Colon (tissue), 2 donors: ENCODE measurements around the gene NAA30.
"Not testable (repeated sequence)": the region's sequence is repeated elsewhere in the genome, so short reads cannot be mapped to it uniquely, and the experiment has no call there.

Source experiments
- FAIRE-seq: peaks from 2 replicates; lab custom pipeline; 2012; peaks lifted over from hg19 to GRCh38; lab: Jason Lieb, UNC
- donor health status: control.
- donor health status: control.

Gene NAA30

DNA sequence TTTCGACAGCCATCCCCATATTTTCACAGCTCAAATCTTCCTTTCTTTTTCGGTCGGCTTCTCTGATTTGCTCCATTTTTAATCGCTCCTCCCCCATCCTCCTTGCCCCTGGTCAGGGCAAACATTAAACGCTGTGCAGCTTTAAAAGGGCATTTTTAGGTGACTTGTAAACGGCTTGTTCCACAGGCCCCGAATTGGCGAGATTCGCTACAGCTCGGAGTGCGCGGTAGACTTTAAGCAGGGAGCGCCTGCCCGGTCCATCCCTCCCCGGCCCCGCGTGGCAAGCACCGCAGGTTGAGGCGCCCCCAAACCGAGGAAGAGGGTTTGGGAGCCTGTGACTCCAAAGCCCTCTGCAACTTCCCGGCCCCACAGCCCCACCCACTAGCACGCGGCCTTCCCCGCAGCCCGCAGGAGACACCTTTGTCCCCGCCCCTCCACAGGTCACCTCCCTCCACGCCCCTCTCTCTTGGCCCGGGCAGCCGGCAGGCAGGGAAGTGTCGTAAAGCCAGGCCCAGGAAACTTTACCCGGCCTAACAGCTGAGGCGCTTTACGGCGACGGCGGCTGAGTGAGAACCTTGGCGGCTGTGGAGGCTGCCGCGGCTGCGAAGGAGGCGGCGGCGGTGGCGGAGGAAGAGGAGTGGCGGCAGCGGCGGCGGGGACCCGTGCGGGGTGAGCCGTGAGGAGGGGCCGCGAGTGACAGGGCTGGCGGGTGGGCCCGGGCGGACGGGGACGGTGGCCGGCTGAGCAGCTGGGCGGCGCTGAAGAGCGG is at the start of gene NAA30:
Gene NAA30, plus strand, starts transcription at position 550 of the 769 bp plus-strand sequence. CDS start 372 bp downstream, outside the sequence.
- FAIRE-seq, result no peak

DNA sequence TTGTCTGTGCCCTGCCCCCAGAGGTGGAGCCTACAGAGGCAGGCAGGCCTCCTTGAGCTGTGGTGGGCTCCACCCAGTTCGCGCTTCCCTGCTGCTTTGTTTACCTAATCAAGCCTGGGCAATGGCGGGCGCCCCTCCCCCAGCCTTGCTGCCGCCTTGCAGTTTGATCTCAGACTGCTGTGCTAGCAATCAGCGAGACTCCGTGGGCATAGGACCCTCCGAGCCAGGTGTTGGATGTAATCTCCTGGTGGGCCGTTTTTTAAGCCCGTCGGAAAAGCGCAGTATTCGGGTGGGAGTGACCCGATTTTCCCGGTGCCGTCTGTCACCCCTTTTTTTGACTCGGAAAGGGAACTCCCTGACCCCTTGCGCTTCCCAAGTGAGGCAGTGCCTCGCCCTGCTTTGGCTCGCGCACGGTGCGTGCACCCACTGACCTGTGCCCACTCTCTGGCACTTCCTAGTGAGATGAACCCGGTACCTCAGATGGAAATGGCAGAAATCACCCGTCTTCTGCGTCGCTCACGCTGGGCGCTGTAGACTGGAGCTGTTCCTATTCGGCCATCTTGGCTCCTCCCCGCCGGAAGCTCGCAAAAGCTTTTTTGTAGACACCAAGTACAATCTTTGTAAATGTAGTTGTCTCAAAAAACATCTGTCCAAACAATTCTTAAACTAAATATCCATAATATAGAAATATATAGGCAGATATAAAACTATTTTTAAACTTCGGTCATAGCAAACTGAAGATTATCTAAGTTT is 46.7 kb upstream of the NAA30 start:
- FAIRE-seq, result not testable (repeated sequence)

DNA sequence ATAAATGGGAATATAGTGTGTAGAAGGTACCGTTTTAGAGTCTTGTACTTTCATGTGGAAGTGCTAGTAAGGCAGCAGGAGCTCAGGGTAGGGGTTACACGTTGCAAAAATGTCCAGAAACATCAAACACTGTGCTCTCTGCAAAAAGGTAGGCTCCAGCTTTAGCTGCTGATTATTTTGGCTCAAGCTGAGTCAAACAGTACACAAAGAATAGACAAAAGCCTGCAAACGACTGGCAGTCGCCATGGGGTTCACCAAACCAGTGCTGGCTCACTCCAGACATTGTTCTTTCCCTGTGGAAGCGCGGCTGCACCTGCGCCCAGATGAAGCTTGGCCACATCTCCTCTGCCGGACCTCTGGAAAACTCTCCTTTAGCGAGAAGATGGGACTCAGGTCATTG is 45.3 kb upstream of the NAA30 start:
- FAIRE-seq, result no peak

DNA sequence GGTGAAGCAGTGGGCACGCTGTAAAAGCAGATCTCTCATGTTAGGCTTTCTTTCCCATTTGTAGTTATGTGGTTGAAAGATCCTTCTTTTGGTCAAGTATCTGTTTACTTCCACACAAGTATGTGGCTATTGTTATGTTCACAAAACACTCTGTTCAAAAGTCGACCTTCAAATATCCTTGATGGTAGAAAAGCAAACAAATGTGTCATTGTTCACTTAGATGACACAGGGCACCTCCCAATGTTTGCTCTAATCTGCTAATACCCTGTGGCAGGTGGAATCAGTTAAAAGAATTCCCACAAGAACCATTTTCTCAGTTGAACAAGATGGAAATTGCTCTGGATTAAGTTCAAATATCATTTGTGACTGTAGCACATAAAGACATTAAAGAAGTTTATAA is 43.6 kb upstream of the NAA30 start:
- FAIRE-seq, result no peak

DNA sequence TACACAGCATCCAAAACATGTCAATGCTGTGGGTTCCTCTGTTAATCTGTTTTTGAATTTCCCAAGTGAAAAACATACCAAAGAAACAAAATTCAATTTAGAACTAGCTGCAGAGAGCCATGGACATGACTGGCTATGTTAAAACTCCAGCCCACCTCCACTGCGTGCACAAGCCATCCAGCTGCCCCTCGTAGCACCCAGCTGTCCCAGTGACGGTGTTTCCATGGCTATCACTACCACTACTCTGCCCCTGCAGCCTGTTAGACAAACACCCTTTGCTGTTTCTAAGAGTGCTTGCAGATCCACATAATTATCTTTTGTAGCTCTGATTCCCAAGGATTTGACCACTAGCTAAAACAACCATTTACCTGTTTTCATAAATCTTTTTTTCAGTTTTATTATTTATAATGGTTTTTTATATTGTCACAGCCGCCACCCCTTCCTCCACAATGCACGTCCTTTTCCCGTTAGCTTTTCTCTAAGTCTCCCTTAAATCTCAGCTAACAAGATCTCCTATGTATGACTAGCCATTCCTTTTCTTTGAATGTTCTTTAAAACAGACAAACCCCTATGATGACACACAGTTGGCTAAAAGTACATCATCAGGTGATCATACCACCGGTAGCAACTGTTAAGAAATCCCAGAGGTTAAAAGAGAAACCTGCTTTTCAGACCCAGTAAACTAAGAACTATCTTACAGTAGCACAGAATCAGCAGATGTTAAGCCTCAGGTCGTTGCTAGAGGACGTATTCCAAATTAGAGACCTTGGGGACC is 37.8 kb upstream of the NAA30 start:
- no peak for FAIRE-seq

DNA sequence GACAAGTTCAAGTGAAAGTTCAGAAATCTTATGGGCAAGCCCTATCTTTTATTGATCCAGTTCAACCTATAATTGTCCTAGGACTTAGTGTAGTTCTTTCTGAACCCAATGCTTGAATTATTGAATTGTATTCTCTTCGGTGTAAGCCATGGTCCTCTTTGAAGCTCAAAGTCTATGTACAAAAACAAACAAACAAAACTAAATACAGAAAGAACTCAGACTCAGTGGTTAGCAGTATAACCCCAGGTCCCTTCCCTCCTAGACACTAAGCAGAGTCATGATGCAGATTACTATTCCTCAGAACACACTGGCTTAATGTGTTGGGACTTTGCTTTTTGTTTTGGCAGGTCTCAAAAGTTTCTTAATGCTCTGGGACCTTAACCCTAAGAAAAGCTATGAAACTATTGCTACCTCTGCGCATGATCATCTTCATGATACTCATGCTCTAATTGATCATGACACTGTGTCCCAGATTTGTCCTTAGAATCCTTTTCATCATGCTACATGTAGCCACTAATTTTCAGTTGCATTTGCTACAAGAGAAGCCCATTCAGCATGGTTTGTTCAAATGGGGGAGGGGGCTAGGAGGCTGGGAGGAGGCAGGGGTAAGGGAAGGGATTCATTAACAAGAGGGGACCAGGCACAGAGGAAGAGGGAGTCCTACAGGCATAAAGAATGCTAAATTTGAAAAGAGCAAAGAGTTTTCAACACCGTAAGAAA is 35.1 kb upstream of the NAA30 start:
- no peak for FAIRE-seq

DNA sequence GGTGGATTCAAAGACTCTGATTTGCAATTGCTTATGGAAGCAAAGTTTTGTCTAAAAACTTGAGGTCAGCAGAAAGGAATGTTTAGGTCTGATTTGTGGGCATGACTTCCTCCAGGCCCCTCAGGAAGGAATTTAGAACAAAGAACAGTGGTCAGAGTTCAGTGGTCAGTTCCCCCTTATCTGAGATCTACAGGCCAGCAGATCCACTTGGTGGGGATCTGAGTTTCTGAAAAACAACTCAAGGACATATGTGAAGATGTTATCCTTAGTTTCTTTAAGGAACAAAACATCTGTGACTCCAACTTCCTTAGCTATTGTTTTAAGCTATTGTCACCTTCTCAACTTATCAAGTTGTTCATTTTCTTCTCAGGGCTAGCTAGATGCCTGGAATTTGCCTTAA is 28.0 kb upstream of the NAA30 start:
- no peak for FAIRE-seq

DNA sequence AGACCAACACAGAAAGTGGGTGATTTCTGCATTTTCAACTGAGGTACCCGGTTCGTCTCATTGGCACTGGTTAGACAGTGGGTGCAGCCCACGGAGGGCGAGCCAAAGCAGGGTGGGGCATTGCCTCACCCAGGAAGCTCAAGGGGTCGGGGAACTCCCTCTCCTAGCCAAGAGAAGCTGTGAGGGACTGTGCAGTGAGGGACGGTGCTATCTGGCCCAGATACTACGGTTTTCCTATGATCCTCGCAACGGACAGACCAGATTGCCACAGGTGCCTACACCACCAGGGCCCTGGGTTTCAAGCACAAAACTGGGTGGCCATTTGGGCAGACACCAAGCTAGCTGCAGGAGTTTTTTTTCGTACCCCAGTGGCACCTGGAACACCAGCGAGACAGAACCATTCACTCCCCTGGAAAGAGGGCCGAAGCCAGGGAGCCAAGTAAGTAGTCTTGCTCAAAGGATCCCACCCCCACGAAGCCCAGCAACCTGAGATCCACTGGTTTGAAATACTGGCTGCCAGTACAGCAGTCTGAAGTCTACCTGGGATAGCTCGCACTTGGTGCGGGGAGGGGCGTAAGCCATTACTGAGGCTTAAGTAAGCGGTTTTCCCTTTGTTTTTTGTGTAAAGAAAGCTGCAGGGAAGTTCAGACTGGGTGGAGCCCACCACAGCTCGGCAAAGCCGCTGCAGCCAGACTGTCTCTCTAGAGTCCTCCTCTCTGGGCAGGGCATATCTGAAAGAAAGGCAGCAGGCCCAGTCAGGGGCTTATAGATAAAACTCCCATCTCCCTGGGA is 25.5 kb upstream of the NAA30 start:
- no peak for FAIRE-seq

DNA sequence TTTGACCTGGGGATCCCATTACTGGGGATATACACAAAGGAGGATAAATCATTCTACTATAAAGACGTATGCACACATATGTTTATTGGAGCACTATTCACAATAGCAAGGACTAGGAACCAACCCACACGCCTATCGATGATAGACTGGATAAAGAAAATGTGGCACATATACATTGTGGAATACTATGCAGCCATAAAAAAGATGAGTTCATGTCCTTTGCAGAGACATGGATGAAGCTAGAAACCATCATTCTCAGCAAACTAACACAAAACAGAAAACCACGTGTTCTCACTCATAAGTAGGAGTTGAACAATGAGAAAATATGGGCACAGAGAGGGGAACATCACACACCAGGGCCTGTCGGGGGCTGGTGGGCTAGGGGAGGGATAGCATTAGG is 20.2 kb upstream of the NAA30 start:
- not testable (repeated sequence) for FAIRE-seq

DNA sequence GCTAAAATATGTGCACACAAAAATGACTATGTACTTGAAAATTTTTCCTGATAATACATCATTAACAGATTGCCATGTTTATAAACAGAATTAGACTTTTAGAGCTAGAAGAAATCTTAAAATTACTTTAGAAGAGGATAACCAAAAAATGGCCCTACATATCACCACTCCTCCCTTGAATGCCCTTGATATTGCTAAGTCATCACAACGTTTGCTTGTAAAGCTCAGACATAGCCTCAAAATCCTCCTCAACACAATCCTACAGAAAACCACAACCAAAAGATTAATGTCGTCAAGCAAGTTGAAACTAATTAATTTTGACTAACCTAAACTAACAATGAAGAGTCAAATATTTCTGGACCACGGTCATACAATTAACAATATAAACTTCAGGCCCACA is 19.4 kb upstream of the NAA30 start:
- FAIRE-seq, result no peak

DNA sequence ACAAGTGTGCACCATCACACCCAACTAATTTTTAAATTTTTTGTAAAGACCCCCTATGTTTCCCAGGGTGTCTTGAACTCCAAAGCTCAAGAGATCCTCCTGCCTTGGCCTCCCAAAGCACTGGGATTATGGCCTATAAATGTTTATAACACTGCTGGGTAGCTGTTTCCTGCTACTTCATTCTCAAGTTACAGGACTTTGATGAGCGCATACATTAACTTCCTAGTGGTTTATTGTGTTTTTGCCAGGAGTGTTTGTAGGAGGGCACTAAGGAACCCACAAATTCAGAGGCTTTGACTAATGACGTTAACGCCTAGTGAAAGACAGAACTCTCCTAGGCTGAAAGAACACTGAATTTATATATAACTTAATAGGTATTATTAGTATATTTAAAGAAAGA is 15.2 kb upstream of the NAA30 start:
- FAIRE-seq, result no peak

DNA sequence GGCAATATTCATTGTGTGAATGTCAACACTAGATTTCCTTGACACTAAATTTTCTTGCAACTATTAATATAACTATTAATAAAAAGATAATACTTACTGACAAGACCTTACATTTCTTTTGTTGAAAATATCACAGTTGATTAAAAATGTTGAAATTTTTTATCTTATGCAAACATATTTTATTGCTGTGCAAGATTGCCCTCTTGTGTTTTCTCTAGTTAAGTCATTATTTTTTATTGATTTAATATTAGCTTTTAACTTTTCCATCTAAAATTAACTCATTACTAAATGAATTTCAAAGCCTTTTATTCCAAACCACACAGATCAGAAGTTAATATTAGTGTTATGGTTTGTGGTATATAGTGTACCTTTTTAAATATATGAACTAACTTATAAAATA is 11.7 kb upstream of the NAA30 start:
- FAIRE-seq, result peak; percentile 66

DNA sequence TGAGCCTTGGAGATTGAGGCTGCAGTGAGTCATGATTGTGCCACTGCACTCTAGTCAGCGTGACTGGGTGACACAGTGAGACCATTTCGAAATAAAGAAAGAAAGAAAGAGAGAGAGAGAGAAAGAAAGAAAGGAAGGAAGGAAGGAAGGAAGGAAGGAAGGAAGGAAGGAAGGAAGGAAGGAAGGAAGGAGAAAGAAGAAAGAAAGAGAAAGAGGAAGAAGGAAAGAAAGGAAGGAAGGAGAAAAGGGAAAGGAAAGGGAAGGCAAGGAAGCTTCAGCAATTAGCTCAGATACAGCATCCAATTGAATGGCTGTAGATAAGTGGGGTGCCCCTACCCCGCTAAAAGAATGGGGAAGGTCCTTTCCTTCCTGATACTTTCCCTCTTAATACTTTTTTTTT is 9.5 kb upstream of the NAA30 start:
- no peak for FAIRE-seq

DNA sequence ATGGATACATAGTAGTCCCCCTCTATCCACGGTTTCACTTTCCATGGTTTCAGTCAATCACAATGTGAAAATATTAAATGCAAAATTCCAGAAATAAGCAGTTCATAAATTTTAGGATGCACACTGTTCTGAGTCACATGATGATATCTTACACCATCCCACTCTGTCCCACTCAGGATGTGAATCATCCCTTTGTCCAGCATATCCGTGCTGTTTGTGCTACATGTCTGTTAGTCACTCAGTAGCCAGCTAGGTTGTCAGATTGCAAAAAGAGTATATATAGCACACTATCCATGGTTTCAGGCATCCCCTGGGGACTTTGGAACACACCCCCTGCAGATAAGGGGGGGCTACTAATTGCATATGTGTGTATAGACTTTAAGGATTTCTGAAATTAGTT is 8.1 kb upstream of the NAA30 start:
- FAIRE-seq, result no peak

DNA sequence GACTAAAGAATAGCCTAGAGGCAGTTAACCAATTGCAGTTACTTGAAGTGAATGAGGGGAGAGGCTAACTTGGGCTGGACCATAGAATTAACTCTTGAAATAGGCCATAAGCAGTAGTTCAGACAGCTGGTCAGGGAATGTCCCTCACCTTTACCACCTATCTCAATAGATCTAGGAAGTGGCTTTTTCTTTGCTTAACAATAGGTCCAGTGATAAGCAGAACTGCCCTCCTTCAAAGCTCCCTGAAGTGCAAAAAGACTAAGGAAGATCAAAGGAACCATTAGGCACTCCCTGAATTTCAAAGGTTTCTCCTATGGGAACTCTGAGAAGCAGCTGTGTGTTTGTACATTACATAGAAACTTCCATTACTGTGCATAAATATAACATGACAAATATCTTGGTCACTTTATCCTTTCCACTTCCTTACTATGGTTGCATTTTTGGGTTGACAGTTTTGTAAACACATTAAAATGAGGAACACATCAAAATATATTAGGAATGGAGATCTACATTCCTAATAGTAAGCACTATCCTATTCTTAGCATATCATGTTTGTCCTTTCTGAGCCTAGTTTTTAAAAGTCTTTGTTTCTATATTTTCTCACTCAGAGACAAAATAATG is 7.2 kb upstream of the NAA30 start:
- FAIRE-seq, result no peak

DNA sequence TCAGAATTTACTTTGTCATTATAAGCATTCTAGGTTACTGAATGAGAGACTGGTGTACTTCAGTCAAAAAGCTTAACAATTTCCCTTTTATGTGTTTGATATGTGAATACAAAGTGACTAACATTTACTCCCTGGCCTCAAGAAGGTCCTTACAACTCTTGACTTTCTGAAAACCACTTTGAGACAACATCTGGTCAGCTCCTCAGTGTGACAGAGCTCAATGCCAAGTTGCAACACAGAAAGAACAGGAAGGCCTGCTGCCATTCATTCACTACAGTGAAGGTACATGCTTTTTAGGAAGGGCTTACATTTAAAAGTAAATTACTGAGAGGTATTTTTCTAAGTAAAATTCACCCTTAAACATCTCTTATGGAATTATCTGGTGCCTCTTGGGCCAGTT is 2.3 kb upstream of the NAA30 start:
- FAIRE-seq, result no peak

DNA sequence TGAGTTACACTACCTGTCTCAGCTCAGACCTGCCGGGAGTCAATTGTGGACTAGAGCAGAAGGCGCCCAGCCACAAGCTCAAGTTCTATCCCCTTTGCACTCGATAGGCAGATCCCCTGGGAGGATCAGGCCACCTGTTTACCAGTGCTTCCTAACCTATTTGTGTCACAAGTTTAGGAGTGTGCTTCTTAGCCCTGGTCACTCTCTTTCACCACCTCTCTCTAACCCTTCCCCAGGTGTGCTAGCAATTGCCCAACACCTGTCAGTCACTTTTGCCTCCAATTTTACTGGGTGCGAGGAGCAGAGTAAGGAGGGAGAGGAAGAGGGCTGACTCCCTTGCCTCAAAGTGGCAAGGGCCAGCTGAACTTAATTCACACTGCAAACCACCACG is 745 bp upstream of the NAA30 start:
- FAIRE-seq, result no peak

DNA sequence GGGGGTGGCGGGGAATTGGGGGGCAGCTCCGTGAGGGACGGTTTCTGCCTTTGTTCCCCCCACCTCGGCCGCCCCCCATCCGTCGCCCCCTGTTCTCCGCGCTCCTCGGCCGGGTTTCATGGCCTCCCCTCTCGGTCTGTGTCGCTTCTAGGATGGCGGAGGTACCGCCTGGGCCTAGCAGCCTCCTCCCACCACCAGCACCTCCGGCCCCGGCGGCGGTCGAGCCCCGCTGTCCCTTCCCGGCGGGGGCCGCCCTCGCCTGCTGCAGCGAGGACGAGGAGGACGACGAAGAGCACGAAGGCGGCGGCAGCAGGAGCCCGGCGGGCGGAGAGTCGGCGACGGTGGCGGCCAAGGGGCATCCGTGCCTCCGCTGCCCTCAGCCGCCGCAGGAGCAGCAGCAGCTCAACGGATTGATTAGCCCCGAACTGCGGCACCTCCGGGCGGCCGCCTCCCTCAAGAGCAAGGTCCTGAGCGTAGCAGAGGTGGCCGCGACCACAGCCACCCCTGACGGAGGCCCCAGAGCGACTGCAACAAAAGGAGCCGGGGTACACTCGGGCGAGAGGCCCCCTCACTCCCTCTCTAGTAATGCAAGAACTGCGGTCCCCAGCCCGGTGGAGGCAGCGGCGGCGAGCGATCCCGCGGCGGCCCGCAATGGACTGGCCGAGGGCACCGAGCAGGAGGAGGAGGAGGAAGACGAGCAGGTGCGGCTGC is 575 bp downstream of the NAA30 start:
- FAIRE-seq, result no peak

DNA sequence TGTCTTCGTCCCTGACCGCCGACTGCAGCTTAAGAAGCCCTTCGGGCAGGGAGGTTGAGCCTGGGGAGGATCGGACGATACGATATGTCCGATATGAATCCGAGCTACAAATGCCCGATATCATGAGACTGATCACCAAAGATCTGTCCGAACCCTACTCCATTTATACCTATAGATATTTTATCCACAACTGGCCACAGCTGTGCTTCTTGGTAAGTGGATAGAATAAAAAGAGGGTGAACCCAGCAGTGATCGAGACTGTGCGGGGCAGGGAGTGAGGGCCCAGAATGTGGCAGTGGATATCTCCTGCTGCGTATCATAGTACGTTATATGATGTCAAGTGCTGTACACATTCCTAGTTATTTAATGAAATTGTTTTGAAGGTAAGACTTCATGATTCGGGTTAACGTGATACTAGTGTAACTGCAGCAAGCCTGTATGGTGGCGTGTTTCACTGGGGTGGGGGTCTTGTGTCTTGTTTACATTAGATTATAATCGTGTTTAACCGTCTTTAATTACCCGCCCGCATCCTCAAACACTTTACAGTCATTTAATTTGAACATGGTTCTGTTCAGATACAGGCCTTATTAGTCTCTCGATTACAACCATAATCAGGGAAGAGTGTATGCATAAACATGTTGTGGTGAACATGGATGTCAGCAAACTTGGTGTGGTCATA is 1.3 kb downstream of the NAA30 start:
- no peak for FAIRE-seq

DNA sequence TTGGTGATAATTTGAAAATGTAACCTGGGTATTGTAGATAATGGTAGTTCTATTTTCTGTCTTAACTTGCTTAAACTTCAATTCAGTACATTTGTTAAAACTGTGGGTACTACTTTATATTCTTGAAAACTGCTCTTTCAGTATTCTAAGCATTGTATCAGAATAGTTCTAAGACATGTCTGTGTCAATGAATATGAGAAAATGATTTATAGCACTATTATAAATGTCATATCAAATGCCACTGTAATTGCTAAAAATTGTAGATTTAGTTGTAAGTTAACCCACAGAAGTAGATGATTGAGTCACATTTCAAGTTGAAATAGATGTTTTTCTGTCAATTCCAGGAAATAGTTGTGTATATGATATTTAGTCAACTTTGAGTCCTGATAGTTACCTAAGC is 2.4 kb downstream of the NAA30 start:
- FAIRE-seq, result peak; percentile 5
